Stimulated activated CD4-positive, alpha-beta T cell treated with anti-CD3 and anti-CD28 coated beads, TNF-alpha, amount 100 ng/mL, for 4 hours (primary cell): ENCODE measurements around the gene GSTO1.
"Not testable (repeated sequence)": the region's sequence is repeated elsewhere in the genome, so short reads cannot be mapped to it uniquely, and the experiment has no call there.

Experiments
- DNase-seq, 3 experiments: peaks; one replicate each; pipeline ENCODE4 v3.0.0-alpha.2; 2020; ENCODE audit warnings: low read depth in 3 of 3

The GSTO1 gene

DNA sequence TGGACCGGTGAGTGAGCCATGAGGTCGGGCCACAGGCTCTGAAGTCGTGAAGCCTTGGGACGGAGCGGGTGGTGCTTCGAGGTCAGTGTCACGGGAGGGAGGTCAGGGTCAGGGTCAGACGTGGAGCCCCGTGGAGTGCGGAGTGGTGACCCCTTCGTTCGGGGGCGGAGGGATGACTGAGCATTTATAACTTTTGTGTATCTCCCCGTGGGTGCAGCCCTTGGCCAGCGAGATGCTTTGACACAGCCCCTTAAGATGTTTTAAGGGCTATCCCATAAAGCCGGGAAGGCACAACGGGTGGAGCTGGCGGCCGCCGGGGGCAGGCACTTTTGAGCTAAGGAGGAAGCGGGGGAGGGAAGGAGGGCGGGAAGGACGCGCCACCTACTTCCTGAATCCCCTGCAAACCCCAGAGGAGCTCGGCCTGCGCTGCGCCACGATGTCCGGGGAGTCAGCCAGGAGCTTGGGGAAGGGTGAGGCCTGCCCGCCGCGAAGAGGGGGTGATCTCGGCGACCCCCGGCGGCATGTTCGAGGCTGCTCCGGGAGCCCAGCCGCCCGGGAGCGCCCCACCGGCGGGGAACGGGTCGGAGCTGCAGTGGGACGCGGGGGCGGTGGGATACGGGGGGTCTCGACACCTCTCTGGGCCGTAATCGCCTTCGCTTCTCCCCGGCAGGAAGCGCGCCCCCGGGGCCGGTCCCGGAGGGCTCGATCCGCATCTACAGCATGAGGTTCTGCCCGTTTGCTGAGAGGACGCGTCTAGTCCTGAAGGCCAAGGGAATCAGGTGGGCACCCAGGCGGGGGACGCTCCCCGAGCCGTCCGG is at the start of gene GSTO1:
GSTO1 (plus strand) TSS at position 400 of the 818 bp plus-strand sequence; CDS start at position 437, 37 bp downstream.
- peak in 2 of 3 experiments; percentile 23 to 35 for DNase-seq

DNA sequence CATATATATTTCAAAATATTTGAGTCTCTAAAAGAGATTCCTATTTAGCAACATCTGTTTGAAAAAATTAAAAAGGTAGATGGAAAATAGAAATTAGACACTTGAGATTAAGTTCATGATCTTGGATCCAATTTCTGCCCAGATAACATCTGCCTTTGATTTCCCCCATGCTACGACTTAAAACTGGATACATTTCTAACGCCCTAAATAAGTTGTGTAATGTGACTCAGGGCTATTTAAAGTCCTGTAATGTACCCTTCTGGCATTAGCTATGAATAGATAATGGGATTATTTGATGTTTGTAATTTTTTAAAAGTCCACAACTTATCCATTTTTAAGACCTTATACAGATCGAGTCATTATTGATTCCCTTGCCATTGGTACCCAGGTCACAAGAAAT is 46.0 kb upstream of the GSTO1 start:
- no peak for DNase-seq

DNA sequence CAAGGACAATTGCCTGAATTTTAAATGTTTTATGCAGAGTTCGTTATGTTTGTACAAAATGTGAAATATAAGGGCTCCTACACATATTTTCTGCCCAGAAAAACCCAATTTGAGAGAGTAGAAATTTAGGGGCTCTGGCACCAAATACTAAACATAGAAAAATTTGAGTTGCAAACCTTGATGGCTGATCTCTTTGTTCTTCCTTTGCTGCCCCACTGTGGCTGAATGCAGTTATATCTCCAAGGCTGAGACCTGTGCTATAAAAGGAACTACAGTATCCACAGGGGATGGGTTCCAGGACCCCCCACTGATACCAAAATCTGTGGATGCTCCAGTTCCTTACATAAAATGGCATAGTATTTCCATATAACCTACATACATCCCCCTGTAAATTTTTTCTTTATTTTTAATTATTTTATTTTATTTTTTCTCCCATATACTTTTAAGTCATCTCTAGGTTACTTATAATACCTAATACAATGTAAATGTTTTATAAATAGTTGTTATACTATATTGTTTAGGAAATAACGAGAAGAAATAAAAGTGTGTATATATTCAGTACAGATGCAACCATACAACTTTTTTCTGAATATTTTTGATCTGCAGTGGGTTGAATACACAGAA is 45.0 kb upstream of the GSTO1 start:
- DNase-seq: peak in 1 of 3 experiments; percentile 17

DNA sequence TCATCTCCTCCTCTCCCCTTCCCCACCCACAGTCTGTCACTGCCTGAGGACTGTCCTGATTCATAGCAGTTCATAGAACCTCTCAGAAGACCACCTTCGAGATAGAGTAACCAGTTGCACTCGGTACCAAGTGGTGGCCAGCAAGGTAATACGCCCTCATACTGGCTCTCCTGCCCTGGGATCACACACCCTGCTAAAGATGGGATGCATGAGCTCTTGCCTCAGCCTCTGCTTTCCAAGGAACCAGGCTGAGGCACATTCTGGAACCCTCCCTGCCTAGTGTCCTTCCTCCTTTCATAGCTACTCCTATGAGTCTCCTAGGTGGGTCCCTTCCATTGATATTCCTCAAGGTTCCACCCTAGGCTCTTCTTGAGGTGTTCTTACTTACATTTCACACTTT is 38.1 kb upstream of the GSTO1 start:
- DNase-seq: no peak

DNA sequence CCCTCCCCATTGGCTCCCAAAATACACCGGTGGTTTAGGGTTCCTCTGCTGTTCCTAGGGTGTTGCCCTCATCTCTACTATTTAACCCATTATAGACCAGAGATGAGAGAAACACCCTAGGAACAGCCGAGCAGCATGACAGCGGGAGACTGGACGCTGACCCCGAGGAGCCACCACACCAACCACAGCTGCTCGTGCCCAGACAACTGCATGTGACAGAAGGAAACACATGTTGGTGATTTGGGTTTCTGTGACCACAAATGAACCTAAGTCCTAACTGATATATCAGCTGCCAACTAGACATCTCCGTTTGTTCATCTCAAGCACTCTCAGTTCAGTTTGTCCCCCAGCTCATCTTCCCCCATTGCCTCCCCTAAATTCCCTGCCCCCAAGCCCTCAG is 35.9 kb upstream of the GSTO1 start:
- no peak for DNase-seq

DNA sequence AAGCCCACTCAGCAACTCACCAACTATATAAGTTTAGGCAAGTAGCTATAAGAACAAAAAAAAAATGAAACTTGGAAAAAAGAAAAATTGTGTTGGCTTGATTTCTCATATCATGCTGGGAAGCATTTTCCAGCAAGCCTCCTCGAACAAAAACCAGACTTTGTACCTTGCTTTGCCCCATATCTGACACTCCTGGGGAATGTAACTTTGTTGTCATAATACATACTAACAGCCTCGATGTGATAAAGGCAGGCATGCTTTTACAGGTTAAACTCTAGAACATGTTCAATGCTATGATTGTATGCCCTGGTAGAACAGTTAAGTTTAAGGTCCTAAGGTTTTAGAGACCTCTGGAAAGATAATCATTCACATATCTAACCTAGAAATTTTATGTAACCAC is 34.2 kb upstream of the GSTO1 start:
- DNase-seq: no peak

DNA sequence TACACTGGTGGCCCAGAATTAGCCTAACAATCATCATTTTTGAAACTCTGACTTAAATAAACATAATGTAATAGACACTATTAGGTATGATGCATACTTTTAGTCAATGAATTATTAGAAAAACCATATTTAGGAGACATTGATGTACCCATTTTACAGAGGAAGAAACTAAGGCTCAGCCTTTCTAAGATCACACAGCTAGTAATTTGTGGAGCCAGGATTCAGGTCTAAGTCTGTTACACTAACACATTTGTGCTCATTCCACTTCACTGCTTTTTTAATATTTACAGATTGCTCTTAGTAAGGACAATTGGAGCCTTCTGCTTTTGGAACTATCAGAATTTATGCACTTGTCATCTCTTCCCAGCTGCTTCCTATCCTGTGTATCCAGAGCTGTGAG is 31.4 kb upstream of the GSTO1 start:
- no peak for DNase-seq

DNA sequence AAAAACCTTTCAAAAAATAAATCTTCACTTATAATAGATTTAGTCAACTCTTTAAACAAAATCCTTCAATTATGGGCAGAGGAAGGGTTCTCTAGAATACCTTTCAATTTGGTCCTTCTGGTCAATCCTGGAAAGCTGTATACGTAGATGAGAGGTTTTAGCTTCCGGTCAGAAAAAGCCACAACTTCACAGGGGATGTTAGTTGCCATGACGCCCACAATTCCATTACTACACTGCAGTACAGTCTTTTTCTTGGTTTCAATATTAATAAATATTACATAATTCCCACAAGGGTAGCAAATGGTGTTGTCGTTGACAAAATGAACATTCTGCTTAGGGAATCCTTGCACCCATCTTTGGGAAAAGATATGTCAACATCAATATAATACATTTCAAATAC is 24.2 kb upstream of the GSTO1 start:
- no peak for DNase-seq

DNA sequence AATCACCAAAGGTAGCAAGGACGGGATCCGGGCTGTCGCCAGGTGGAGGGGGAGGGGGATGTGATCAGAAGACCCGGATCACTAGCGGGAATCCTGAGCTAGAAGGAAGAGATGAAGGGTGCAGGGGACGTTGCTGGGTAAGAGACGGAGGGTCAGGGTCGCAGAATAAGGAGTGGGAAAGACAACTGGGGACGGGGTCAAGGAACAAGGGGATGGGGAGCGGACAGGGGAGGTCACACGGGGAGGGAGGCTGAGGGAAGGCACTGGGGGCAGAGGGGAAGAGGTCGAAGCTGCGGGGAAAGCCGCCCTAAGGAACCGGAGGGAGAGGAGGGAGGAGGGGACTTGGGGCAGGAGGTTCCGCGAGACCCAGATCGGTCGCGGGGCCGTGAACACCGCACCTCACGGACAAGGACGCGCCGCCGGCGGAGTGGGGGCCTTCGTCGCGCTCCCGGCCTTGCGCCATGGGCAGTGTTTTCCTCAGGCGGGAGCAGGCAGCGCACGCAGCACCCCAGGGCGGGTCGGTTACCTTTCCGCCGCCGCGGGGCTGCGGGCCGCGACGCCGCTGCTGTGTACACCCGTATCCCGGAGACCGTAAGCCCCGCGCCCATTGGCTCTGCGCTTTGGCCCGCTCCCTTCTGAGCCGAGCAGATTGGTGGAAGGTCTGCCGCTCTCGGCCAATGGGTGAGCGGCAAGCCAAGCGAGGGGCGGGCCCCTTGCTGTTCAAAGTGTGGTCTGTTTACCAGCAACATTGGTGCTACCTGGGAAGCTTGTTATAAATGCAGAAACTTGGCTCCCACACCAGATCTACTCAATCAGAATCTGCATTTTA is 22.7 kb upstream of the GSTO1 start, which contains the start of gene CFAP43:
CFAP43 (minus strand) TSS at position 581 of the 829 bp plus-strand sequence; CDS start at position 463, 118 bp downstream.
- peak; percentile 98 to 100 (median 98) for DNase-seq

DNA sequence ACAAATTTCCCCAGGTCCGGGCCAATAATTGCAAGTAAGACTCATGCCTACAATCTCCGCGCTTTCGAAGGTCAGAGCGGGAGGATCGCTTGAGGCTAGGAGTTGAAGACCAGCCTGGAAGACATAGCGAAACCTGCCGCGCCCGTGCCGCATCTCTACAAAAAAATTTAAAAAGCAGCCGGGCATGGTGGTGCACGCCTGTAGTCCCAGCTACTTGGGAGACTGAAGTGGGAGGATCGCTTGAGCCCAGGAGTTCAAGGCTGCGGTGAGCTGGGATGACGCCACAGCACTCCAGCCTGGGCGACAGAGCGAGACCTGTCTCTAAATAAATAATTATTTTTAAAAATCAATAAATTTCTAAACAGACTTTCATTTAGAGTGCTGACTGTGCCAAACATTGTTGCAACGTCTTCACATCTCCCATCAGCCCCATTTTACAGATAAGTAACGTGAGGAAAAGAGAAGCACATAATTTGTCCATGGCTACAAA is 22.0 kb upstream of the GSTO1 start:
- DNase-seq: no peak

DNA sequence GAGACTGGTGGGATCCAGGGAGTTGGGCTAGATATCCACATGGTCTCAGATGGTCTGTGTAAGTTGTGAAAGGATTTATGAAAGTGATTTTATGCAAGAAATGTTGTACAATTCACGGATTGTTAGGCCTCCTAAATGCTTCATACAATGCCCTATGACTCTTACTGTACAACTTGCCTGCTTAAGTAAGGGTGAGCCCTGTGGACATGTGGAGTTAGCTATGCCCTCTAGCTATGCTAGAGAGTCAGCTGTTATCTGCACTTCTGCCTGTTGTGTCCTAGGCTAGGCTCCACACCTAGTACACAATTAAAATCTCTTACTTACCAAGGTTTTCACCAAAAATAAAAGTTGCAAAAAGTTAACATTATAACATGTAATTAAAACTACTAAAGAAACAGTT is 20.9 kb upstream of the GSTO1 start:
- no peak for DNase-seq

DNA sequence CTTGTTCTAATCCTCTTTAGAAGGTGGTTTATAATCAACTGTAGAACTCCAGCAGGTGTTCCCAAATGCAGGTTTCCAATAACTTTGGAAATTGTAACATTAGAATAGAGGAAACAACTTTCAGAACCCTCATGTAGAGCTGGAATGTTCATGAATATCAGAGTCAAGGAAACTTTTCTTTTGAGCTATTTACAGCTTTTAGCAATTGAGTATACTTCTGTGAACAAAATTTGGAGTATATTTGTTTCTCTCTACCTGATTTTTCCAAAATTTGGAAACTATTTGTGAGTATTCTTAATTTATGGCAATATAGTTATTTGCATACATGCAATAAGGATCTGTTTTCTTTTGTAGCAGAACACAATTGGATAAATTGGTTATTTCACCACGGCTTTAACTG is 19.8 kb upstream of the GSTO1 start:
- no peak for DNase-seq

DNA sequence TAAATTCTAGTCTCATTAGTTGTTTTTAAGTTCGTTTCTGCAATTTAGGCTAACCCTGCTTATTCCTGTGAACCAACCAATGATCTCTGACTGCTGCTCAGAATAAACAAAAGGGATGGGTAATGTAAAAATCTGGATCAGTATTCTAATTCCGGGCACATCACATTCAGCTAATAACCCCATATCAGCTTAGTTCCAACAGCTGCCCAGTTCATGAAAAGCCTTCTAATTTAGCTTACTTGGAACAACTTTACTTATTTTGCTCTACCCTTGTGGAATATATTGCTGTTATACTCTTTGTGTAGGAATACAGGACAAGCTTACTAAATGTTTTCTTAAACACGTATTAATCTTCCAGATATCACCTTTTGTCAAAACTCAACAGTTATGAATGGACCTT is 18.9 kb upstream of the GSTO1 start:
- DNase-seq: no peak

DNA sequence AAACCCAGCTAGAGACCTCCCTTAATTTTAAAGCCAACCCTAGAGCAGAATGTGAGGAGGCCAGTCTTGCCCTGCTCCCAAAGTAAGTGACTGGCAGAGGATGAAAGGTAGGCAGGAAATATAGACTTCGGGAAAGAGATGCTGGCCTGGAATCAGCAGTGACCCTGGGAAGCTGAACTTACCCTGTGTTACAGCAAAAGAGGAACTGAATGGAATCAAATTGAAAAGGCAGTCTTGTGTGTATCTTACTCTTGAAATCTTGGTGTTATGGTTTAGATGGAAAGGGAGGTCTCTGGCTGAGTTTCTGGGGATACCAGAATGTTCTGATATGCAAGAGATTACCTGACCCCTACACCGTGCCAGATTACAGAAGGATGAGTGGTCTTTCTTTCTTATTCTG is 14.6 kb upstream of the GSTO1 start:
- DNase-seq: no peak

DNA sequence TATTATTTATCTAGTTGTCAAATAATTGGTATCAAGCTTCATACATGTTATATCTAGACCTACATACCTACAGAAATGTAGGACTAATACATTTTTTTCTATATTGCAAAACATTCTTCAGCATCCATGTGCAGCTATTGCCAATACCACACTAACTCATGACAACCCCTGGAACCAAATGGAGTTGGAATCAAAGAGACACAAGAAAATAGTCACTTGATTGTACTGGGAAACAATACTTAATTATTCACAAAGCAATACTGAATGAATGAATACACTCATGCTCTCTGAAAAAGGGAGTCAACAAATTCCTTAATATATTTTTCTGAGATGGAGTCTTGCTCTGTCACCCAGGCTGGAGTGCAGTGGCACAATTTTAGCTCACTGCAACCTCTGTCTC is 12.1 kb upstream of the GSTO1 start:
- DNase-seq: no peak

DNA sequence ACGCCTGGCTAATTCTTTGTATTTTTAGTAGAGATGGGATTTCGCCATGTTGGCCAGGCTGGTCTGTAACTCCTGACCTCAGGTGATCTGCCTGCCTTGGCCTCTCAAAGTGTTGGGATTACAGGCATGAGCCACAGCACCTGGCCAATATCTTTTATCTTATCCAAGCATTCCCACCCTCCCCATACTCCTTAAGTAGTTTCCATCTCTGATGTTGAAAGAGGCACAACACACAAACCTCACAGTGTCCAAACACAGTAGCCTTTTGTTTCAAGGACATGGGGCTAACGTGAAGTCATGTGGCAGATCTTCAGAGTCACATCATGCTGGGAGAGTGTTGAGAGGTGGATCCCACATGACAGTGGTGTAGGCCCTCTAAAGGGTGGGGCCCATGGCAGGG is 11.7 kb upstream of the GSTO1 start:
- DNase-seq: not testable (repeated sequence)

DNA sequence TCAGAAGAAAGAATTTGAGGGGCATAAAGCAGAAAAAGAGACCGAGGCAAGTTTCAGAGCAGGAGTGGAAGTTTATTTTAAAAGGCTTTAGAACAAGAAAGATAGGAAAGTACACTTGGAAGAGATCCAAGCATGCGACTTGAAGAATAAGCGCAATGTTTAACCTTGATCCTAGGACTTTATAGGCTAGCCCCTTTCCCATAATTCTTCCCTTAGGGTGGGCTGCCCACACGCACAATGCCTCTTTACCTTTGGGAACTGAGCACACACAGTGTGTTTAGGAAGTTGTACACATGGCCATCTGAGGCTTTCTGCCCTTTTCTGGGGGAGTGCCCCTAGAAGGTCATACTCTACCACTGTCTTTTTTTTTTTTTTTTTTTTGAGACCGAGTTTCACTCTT is 11.2 kb upstream of the GSTO1 start:
- no peak for DNase-seq

DNA sequence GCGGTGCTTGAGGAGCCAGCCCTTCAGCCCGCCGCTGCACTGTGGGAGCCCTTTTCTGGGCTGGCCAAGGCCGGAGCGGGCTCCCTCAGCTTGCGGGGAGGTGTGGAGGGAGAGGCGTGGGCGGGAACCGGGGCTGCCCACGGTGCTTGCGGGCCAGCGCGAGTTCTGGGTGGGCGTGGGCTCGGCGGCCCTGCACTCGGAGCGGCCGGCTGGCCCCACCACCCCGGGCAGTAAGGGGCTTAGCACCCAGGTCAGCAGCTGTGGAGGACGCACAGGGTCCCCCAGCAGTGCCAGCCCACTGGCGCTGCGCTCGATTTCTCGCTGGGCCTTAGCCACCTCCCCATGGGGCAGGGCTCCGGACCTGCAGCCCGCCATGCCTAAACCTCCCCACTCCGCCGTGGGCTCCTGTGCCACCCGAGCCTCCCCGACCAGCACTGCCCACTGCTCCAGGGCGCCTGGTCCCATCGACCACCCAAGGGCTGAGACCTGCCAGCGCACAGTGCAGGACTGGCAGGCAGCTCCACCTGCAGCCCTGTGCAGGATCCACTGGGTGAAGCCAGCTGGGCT is 9.5 kb upstream of the GSTO1 start:
- no peak for DNase-seq

DNA sequence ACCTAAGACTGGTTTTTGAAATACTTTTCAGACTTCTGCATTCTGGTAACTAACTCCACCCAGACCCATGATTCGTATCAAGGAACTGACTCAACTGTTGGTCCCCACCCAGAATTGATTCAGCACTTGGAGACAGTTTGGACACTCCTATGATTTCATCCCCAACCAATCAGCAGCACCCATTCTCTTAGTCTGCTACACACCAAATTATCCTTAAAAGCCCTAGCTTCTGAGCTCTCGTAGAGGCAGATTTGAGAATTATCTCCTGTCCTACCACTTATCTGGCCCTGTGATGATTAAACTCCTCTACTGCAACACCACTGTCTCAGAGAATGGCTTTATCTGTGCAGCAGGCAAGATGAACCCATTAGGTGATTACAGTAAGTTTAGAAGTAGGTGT is 7.7 kb upstream of the GSTO1 start:
- DNase-seq: no peak

DNA sequence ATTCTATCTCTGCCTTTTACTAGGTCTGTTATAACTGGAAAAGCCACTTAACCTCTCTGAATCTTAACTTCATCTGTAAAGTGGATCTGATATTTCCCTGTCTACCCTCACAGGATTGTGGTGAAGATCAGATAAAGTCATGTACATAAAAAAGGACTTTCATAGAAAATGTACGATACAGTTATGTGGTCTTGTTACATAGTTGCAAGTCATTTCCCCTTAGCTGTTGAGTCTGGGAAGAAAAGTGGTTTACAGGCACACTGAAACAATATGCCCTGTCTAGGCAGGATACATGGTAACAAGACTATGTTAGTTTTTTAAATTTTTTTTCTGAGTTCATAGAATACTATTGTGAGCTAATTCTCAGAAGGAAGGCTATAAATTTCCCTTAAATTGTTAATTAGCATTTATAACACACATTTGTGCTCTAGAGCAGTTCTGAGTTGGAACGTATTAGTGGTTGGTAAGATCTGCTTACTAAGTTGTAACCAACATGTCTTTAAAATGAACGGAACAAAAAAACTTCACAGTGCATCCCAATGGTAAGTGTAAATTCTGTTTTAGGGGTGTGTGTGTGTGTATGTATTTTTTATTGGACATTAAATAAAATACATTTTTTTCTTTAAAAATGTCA is 7.1 kb upstream of the GSTO1 start:
- no peak for DNase-seq

DNA sequence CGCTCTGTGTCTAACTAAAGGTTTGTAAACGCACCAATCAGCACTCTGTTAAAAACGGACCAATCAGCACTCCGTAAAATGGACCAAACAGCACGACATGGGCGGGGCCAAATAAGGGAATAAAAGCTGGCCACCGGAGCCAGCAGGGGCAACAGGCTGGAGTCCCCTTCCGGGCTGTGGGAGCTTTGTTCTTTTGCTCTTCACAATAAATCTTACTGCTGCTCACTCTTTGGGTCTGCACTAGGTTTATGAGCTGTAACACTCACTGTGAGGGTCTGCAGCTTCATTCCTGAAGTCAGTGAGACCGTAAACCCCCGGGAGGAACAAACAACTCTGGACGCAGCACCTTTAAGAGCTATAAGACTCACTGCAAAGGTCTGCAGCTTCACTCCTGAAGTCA is 5.8 kb upstream of the GSTO1 start:
- DNase-seq: not testable (repeated sequence)
